DMS53 treated with DMSO at 0.1 percent for 48 hours (cell line): ENCODE data around the gene INPP5A.
"Not testable (repeated sequence)": the region's sequence is repeated elsewhere in the genome, so short reads cannot be mapped to it uniquely, and the experiment has no call there.

ENCODE experiments used
- DNase-seq: peaks from one replicate; lab custom pipeline; 2025; ENCODE audit not compliant: unreplicated experiment; lab: John Stamatoyannopoulos, UW

Gene INPP5A

GRCh38 chr10:132546567-132547420 is 9.2 kb downstream of the INPP5A start:
- peak; percentile 20 for DNase-seq

GRCh38 chr10:132547421-132547861 is 9.9 kb downstream of the INPP5A start:
- no peak for DNase-seq

GRCh38 chr10:132548106-132548823 is 10.7 kb downstream of the INPP5A start:
- no peak for DNase-seq

DNA sequence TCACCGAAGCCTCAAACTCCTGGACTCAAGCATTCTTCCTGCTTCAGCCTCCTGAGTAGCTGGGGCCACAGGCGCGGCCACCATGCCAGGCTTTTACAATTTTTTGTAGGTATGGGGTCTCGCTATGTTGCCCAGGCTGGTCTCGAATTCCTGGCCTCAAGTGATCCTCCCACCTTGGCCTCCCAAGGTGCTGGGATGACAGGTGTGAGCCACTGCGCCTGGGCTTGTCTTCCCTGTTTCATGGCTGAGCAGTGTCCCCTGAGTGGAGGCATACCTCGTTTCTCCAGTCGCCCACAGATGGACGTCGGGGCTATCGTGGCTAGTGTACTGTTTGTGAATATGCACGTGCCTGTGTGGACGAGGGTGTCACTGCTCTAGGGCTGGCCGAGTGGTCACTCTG is 11.3 kb downstream of the INPP5A start:
- DNase-seq: no peak

DNA sequence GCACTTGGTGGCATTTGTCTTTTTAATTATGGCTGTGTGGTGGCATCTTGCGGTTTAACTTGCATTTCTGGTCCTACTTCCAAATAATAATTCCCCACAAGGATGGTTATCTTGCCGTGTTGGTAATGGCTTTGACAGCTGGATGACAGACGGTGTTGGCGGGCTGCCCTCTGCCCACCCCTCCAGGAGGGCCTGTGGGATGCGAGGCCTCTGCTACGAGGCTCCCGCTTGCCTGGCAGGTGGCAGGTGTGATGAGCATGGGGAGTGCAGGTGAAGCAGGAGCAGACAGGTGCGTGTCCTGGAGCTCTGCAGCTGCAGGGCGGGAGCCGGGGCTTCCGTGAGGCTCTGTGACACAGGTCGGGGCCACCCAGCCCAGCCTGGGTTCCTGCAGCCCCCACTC is 11.8 kb downstream of the INPP5A start:
- peak; percentile 39 for DNase-seq

GRCh38 chr10:132550366-132551092 is 12.9 kb downstream of the INPP5A start:
- DNase-seq: no peak

GRCh38 chr10:132551093-132551807 is 13.7 kb downstream of the INPP5A start:
- DNase-seq: no peak

GRCh38 chr10:132551808-132552130 is 14.2 kb downstream of the INPP5A start:
- no peak for DNase-seq

- not testable (repeated sequence) for DNase-seq
These were observed 15.0 kb downstream of the INPP5A start for GRCh38 chr10:132552635-132553034.

- not testable (repeated sequence) for DNase-seq
These were observed 16.0 kb downstream of the INPP5A start for GRCh38 chr10:132553568-132553967.

DNA sequence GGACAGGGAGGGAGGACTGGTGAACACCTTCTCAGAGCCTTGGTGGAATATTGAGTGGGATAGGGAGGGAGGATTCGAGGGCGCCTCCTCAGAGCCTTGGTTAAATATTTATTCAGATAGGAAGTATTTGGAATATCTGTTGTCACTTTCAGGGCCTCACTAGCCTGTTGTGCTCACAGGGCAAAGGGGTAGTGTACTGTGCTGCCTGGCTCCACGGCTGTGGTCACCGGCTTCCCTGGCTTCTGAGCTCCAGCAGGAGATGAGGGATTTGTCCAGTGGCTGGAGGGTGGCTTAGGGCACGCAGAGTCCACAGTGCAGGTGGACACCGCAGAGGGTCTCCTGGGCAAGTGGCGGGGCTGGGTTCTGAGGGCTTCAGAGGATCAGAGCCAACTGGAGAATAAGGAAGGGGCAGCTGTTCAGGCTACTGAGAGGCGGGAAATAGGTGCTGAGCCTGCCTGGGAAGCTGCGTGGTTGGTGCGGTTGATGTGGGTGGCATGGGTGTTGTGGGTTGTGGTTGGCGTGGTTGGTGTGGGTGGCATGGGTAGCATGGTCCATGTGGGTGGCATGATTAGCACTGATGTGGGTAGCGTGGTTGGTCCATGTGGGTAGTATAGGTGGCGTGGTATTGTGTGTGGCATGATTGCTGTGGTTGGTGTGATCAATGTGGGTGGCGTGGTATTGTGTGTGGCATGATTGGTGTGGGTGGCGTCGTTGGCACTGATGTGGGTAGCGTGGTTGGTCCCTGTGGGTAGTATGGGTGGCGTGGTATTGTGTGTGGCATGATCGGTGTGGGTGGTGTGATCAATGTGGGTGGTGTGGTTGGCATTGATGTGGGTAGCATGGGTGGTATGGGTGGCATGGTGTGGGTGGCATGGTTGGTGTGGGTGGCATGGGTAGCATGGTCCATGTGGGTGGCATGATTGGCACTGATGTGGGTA is 16.7 kb downstream of the INPP5A start:
- DNase-seq: no peak

DNA sequence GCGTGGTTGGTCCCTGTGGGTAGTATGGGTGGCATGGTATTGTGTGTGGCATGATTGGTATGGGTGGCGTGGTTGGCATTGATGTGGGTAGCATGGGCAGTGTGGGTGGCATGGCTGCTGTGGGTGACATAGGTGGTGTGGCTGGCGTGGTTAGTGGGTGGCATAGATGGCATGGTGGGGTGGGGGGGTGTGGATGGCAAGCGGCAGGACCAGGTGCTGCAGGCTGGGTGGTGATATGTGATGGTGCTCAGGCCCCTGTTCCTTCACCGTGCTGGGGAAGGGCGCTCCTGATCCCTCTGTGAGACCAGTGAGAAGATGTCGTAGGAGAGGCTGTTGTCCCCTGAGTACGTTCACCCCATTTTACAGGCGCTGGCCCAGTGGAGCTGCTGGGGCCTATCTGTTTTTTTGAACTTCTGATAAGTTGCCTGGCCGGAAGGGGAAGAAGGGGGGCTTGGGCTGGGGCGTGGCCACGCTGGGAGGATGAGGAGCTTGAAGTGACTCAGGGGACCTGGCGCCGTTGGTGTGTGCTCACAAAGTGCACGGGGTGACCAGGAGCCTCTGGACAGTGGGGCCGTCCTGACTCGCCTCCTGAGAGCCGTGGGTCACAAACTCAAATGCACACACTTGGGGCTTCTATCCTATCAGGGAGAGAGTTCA is 17.5 kb downstream of the INPP5A start:
- no peak for DNase-seq

GRCh38 chr10:132555648-132556575 is 18.3 kb downstream of the INPP5A start:
- DNase-seq: no peak

- DNase-seq: no peak
These were observed 19.4 kb downstream of the INPP5A start for GRCh38 chr10:132556994-132557441.

- DNase-seq: no peak
These were observed 20.3 kb downstream of the INPP5A start for GRCh38 chr10:132557696-132558515.

DNA sequence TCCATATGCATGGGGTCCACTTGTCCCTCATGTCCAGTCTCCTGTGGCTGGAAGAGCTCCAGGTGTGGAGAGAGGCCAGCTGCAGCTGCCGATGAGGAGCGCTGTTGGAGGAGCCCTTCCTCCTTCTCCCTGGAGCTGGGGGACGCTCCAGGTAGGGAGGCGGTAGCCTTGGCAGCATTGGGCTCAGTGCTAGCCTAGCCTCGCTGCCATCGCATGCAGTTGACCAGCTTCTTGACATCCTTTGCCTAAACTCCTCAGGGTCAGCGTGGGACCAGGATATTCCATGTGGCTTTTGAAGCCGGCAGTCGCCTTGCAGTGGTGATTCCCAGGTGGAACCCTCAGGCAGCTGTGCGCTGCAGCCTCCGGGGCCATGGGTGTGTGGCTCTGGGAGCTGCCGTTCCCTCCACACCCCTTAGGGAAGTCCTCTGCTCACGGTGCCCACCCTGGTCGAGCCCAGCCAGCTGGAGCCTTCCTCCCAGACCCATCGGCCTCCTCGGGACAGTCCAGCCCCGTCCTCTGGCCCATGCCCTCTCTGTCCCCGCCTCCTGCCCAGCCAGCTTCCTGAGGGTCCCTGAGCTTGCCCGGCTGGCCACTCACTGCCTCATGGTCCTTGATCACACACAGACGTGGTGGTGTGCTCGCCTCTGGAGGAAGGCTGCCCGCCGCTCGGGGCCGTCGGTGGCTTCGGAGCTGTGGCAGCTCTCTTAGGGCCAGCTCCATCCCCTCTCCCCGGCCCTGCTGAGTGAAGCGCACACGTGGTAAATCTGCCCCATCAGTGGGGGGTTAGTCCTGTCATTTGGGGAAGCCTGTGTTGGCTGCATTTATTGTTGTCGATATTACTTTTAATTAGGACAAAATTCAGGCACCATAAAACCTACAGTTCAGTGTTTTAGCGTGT is 21.2 kb downstream of the INPP5A start:
- DNase-seq: no peak
